ENCODE results near the gene IYD. TPM values are rescaled to one million over a fixed set of nuclear protein-coding genes. Genes with fewer than 3 reads are reported as not detected.

Gene IYD
- total and polyA plus RNA-seq, 10 of the 15 experiments (the other 5 are each of a cell fraction or from before 2014, with no cell fraction given): 0.07 TPM; not detected in 9

- H3K9me3 ChIP-seq (replicated peaks; ENCODE audit: control insufficient read depth, insufficient read depth, low read length): no peaks in the 10 kb centered on the region
- DNase-seq (ENCODE audit: low read depth, low spot score) (peak; percentile 53), FAIRE-seq (no peak), ATAC-seq (peak; percentile 90)
- no peak overlapping the region for H3K27ac ChIP-seq (ENCODE audit: control insufficient read depth, insufficient read depth)
- H3K4me3 ChIP-seq: no peak overlapping the region
- RAD21 ChIA-PET (ENCODE audit: unreplicated experiment): interaction anchor here (1.0 to 1.7 kb wide), 5 partner anchors 12 to 479 kb away, joined by 3 to 8 read pairs (median 3); no protein-coding TSS in a partner anchor
- POLR2A ChIA-PET: no interaction called here
- H3K36me3 ChIP-seq (ENCODE audit: control insufficient read depth in 2 of 2, insufficient read depth in 2 of 2, low read length in 1 of 2): no peaks in the 10 kb centered on the region
- BruUV-seq (replicated peaks): no TSS peak
- CTCF ChIA-PET: interaction anchor here (0.8 to 2.3 kb wide), 13 partner anchors 9 to 988 kb away, joined by 3 to 22 read pairs (median 4); no protein-coding TSS in a partner anchor
- H3K4me1 ChIP-seq (ENCODE audit: control insufficient read depth, insufficient read depth, low read length): no peaks in the 10 kb centered on the region
- no peaks in the 10 kb centered on the region for H3K79me2 ChIP-seq (ENCODE audit: control insufficient read depth, insufficient read depth, low read length)
- WGBS (ENCODE audit: insufficient coverage, insufficient replicate concordance, low lambda C conversion rate, missing lambda C conversion rate): 0% methylated on average over 4 of the region's 4 CpGs
- H2AFZ ChIP-seq (ENCODE audit: control insufficient read depth, low read depth, low read length): no peak overlapping the region
- no peak overlapping the region for H3K4me2 ChIP-seq (ENCODE audit: control insufficient read depth, insufficient read depth)
- intact Hi-C loops (cut with micrococcal nuclease; ENCODE audit: unreplicated experiment) (loop anchor here (5.0 to 10.0 kb wide), 3 partner anchors 171 to 481 kb away; no protein-coding TSS in a partner anchor), in situ Hi-C loops (cut with MboI) (loop anchor here (10.0 kb wide), 2 partner anchors 251 to 479 kb away; no protein-coding TSS in a partner anchor)
- no peaks in the 10 kb centered on the region for H4K20me1 ChIP-seq (ENCODE audit: control insufficient read depth, insufficient read depth)
- SMC1A ChIA-PET (ENCODE audit: uncharacterized antibody, unreplicated experiment): interaction anchor here (0.6 to 2.0 kb wide), 14 partner anchors 9 to 481 kb away, joined by 3 to 9 read pairs (median 3); no protein-coding TSS in a partner anchor
- no peaks in the 10 kb centered on the region for H3K27me3 ChIP-seq (replicated peaks in 1 of 2; ENCODE audit: control insufficient read depth in 2 of 2, insufficient read depth in 2 of 2, low read length in 1 of 2)
- H3K9ac ChIP-seq (ENCODE audit: control insufficient read depth, insufficient read depth, low read length): no peak overlapping the region
- TF ChIP-seq SKIL (IDR thresholded peaks at IDR 0.05; ENCODE audit: low read depth, poor library complexity, severe bottlenecking) (peak; percentile 93), MEF2A (IDR thresholded peaks at IDR 0.05; ENCODE audit: insufficient read depth, low read depth, low read length) (no peak), IKZF1 (conservative IDR thresholded peaks at IDR 0.05) (peak; percentile 57; the same call in 1 of the 2 replicates), DPF2 (IDR thresholded peaks at IDR 0.05) (peak; percentile 70; the same call in 1 of the 2 replicates), PBX3 (IDR thresholded peaks at IDR 0.05; ENCODE audit: insufficient replicate concordance, low read depth, low read length) (peak; percentile 78), MLLT1 (IDR thresholded peaks at IDR 0.05) (peak; percentile 25; the same call in 1 of the 2 replicates), MEF2B (IDR thresholded peaks at IDR 0.05; ENCODE audit: partially characterized antibody, poor library complexity, severe bottlenecking) (peak; percentile 74), CBX3 (IDR thresholded peaks at IDR 0.05; ENCODE audit: borderline replicate concordance, low read depth) (no peak), BCL11A (IDR thresholded peaks at IDR 0.05; ENCODE audit: low read depth, low read length) (peak; percentile 86), NFIC (IDR thresholded peaks at IDR 0.05; ENCODE audit: low read depth, low read length) (peak; percentile 42; the same call in 1 of the 2 replicates), BRCA1 (IDR thresholded peaks at IDR 0.05; ENCODE audit: low read depth, low read length) (no peak), ATF2 (IDR thresholded peaks at IDR 0.05; ENCODE audit: low read length) (peak; percentile 66; the same call in 1 of the 2 replicates), EP300 (IDR thresholded peaks at IDR 0.05; ENCODE audit: borderline replicate concordance in 1 of 2, control insufficient read depth in 1 of 2, low read depth in 2 of 2, low read length in 2 of 2) (peak; percentile 70 to 86; a peak in 3 of 4 replicates)
Observed at GRCh38 chr6:150336299-150336698, 32.5 kb upstream of the IYD start.
